GM15510 (cell line): Measurements from ENCODE around the gene AKAP9.
A peak's percentile ranks its signal among the peaks of the same experiment; 100 is the strongest.

ENCODE experiments used
- POLR2A ChIP-seq: IDR thresholded peaks from 3 replicates; pipeline ENCODE4 v1.6.1; 2011; ENCODE audit warnings: borderline replicate concordance; ENCODE audit not compliant: insufficient read length; ENCODE audit errors: extremely low read depth

AKAP9 gene

DNA sequence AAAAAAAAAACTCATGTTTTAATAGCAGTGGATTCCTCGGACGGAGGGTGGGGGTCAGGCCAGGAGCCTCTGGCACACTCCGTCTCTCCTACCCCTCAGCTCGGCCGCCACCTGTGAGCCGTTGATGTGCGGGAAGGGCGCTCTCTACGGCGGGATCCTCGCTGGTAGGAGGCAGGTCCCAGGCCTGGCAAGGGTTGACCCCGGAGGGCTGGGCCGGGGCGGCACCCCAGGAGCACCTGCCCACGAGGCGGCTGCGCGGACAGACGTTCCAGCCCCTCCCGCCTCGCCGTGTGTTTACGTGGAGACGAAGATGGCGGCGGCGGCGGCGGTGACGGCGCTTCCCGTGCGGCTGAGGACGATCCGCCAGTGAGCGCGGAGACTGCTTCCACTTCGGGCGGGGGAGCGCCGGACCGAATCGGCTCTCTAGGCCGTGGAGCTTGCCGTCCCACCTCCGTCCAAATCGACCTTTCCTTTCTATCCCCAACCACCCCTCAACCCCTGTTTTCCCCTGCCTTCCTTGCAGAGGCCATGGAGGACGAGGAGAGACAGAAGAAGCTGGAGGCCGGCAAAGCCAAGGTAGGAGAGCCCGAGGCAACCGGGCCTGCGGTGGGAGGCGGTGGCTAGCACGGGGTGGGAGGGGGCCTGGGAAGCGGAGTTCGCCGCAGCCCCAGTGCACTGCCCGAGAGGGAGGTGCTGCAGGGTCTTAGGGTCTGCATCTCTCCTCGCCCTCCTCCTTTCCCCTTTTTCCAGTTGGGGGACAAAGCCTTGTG lies at the start of gene AKAP9:
Gene AKAP9, plus strand, starts transcription at position 291 of the 770 bp plus-strand sequence. Its CDS starts 238 bp downstream, at position 529.
- peak; percentile 83 for TF ChIP-seq POLR2A

- no peak for TF ChIP-seq POLR2A
These were observed 48.5 kb upstream of the AKAP9 start for GRCh38 chr7:91892099-91892705.

GRCh38 chr7:91892821-91893340 lies 47.8 kb upstream of the AKAP9 start:
- TF ChIP-seq POLR2A = no peak

- TF ChIP-seq POLR2A = no peak
These were observed 45.7 kb upstream of the AKAP9 start for GRCh38 chr7:91894781-91895480.

DNA sequence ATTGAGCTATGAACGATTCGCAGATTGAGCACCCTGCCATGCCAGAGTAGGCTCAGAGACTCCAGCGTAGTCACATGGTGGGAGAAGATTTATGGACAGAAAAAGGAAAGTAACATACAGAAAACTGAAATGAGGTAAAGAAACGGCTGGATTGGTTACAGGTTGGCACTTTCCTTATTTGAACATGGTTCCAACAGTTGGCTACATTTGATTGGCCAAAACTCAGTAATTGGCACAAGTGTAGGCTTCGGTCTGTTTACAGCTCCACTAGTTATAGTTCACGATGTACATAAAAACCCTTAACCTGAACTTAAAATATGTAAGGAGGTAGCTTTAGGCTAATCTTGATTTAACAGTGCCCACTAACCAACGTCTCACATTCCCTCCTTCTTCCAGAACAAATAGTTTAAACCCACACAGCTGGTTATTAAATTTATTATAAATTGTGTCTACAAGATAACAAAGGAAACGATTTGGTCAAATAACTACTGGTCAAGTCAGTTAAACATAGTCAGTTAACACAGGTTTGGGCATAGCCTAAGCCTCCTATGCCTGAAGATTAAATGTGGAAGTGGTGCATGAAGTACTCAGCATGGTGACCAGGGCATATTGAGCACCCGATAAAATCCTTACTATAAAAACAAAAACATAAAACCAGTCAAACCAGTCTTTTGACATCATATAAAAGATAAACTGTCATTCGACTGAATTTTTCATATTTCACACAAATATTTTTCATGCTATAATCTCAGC lies 42.2 kb upstream of the AKAP9 start:
- TF ChIP-seq POLR2A = no peak

- TF ChIP-seq POLR2A = no peak
These were observed 41.1 kb upstream of the AKAP9 start for GRCh38 chr7:91899563-91899962.

DNA sequence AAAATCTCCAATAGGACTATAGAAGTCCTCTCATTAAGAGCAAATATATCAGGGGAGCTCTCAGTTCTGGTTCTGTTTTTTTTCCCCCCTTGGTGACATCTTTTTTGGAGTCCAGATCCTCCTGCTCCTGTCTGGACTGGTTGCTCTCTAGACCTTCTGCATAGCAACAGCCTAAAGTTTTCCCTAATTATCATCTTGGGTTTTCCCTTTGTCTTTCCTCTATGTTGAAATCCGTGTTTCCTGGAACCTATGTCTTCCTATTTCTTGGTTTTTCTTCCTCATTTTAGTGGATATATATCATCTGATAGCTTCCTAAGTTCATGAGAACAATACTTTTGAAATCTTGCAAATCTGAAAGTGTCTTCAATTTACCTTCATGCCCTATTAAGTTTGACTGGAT lies 30.5 kb upstream of the AKAP9 start:
- no peak for TF ChIP-seq POLR2A

- TF ChIP-seq POLR2A = no peak
These were observed 29.5 kb upstream of the AKAP9 start for GRCh38 chr7:91911121-91911520.

GRCh38 chr7:91912494-91912893 lies 28.2 kb upstream of the AKAP9 start:
- no peak for TF ChIP-seq POLR2A

GRCh38 chr7:91913612-91914011 lies 27.1 kb upstream of the AKAP9 start:
- no peak for TF ChIP-seq POLR2A

GRCh38 chr7:91915401-91916050 lies 25.1 kb upstream of the AKAP9 start:
- no peak for TF ChIP-seq POLR2A

- no peak for TF ChIP-seq POLR2A
These were observed 24.6 kb upstream of the AKAP9 start for GRCh38 chr7:91916051-91916440.

- TF ChIP-seq POLR2A = no peak
These were observed 22.3 kb upstream of the AKAP9 start for GRCh38 chr7:91918356-91918755.

DNA sequence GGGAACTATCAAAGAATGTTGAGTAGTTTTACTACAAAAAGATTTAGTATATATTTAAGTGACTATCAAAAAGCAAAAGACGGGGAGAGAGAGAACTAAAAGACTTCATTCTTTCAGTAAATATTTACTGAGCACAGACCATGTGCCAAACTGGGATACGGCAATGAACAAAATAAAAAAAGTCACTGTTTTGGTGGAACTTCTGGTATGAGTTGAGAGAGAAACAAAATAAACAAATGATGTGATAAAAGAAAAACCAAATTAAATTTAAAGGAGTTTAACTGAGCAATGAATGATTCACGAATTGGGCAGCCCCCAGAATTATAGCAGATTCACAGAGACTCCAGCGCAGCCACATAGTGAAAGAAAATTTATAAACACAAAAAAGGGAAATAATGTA lies 17.8 kb upstream of the AKAP9 start:
- TF ChIP-seq POLR2A = no peak
